ENCODE results near the gene DSCAM. TPM values are rescaled to one million over a fixed set of nuclear protein-coding genes. Genes with fewer than 3 reads are reported as not detected.

DSCAM gene
- total and polyA plus RNA-seq, 2 experiments from 2014 or later = 0.07 TPM; not detected in 1

DNA sequence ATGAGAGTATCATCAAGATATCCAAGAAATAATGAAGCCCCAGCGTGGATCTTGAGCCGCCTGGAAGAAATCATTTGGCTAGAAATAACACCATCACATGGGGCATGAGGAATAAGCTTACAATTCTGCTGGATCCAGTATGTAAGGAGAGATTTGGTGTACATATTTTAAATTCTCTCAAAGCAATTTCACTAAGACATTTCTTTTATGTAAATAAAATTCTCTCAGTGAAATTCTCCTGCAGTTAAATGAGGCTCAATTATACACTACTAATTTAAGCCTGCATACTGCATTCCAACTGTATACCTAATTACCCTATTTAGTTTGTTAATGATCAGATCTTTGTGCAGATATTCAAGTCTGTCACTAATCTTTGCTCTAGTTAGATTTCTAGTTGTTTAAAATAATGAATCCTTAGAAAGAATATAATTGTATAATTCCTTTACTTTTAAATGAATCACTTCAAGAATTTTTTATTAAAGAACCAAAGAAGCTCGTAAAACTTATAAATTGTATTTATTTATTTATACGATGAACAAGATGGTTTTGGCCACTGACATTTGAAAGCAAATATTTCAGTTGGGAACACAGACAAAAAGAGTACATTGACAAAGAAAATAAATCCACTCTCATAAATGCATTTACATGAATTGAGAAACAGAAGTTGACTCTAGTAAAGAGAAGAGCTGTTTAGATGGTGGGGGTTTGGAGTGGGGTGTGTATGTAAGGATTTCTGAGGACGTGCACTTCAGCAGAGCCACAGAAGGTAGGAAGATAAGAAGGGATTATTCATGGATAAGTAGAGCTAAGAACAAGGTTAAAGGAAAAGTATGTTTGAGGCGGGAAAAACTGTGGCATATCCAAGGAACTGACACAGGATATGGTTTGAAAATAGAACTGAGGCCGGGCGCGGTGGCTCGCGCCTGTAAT, 466.8 kb downstream of the DSCAM start:
- Histone ChIP-seq H3K27ac (ENCODE audit: low read depth) (no peak overlapping the region), H3K79me2 (replicated peaks; ENCODE audit: insufficient read depth) (no peaks in the 10 kb centered on the region), H3K27me3 (ENCODE audit: insufficient read depth) (no peaks in the 10 kb centered on the region), H3F3A (replicated peaks; ENCODE audit: low read depth) (no peaks in the 10 kb centered on the region), H3K36me3 (ENCODE audit: insufficient read depth) (no peaks in the 10 kb centered on the region), H4K20me1 (replicated peaks; ENCODE audit: insufficient read depth) (no peaks in the 10 kb centered on the region), H3K4me2 (no peak overlapping the region), H3K4me3 (no peak overlapping the region), H3K4me1 (ENCODE audit: insufficient read depth) (no peaks in the 10 kb centered on the region), H3K9me2 (ENCODE audit: insufficient read depth) (no peaks in the 10 kb centered on the region), H2AFZ (no peak overlapping the region)
- Mint-ChIP-seq H3K36me3 (ENCODE audit: low read depth) (peaks cover 13% of the 10 kb centered on the region; the same call in 2 of the 3 replicates), H3K27ac (no peak overlapping the region), H3K9me3 (peaks cover 77% of the 10 kb centered on the region), H3K4me3 (no peak overlapping the region), H3K4me1 (no peaks in the 10 kb centered on the region; the same call in 2 of the 3 replicates), H3K27me3 (ENCODE audit: insufficient read depth, low read depth, poor library complexity) (no peaks in the 10 kb centered on the region)
- DNase-seq (ENCODE audit: low spot score) = no peak
- TF ChIP-seq, protein P1, sequence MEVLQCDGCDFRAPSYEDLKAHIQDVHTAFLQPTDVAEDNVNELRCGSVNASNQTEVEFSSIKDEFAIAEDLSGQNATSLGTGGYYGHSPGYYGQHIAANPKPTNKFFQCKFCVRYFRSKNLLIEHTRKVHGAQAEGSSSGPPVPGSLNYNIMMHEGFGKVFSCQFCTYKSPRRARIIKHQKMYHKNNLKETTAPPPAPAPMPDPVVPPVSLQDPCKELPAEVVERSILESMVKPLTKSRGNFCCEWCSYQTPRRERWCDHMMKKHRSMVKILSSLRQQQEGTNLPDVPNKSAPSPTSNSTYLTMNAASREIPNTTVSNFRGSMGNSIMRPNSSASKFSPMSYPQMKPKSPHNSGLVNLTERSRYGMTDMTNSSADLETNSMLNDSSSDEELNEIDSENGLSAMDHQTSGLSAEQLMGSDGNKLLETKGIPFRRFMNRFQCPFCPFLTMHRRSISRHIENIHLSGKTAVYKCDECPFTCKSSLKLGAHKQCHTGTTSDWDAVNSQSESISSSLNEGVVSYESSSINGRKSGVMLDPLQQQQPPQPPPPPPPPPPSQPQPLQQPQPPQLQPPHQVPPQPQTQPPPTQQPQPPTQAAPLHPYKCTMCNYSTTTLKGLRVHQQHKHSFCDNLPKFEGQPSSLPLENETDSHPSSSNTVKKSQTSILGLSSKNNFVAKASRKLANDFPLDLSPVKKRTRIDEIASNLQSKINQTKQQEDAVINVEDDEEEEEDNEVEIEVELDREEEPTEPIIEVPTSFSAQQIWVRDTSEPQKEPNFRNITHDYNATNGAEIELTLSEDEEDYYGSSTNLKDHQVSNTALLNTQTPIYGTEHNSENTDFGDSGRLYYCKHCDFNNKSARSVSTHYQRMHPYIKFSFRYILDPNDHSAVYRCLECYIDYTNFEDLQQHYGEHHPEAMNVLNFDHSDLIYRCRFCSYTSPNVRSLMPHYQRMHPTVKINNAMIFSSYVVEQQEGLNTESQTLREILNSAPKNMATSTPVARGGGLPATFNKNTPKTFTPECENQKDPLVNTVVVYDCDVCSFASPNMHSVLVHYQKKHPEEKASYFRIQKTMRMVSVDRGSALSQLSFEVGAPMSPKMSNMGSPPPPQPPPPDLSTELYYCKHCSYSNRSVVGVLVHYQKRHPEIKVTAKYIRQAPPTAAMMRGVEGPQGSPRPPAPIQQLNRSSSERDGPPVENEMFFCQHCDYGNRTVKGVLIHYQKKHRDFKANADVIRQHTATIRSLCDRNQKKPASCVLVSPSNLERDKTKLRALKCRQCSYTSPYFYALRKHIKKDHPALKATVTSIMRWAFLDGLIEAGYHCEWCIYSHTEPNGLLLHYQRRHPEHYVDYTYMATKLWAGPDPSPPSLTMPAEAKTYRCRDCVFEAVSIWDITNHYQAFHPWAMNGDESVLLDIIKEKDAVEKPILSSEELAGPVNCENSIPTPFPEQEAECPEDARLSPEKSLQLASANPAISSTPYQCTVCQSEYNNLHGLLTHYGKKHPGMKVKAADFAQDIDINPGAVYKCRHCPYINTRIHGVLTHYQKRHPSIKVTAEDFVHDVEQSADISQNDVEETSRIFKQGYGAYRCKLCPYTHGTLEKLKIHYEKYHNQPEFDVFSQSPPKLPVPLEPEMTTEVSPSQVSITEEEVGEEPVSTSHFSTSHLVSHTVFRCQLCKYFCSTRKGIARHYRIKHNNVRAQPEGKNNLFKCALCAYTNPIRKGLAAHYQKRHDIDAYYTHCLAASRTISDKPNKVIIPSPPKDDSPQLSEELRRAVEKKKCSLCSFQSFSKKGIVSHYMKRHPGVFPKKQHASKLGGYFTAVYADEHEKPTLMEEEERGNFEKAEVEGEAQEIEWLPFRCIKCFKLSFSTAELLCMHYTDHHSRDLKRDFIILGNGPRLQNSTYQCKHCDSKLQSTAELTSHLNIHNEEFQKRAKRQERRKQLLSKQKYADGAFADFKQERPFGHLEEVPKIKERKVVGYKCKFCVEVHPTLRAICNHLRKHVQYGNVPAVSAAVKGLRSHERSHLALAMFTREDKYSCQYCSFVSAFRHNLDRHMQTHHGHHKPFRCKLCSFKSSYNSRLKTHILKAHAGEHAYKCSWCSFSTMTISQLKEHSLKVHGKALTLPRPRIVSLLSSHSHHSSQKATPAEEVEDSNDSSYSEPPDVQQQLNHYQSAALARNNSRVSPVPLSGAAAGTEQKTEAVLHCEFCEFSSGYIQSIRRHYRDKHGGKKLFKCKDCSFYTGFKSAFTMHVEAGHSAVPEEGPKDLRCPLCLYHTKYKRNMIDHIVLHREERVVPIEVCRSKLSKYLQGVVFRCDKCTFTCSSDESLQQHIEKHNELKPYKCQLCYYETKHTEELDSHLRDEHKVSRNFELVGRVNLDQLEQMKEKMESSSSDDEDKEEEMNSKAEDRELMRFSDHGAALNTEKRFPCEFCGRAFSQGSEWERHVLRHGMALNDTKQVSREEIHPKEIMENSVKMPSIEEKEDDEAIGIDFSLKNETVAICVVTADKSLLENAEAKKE (CRISPR knock-in tag; IDR thresholded peaks at IDR 0.05) = no peak
- TF ChIP-seq, protein P2, sequence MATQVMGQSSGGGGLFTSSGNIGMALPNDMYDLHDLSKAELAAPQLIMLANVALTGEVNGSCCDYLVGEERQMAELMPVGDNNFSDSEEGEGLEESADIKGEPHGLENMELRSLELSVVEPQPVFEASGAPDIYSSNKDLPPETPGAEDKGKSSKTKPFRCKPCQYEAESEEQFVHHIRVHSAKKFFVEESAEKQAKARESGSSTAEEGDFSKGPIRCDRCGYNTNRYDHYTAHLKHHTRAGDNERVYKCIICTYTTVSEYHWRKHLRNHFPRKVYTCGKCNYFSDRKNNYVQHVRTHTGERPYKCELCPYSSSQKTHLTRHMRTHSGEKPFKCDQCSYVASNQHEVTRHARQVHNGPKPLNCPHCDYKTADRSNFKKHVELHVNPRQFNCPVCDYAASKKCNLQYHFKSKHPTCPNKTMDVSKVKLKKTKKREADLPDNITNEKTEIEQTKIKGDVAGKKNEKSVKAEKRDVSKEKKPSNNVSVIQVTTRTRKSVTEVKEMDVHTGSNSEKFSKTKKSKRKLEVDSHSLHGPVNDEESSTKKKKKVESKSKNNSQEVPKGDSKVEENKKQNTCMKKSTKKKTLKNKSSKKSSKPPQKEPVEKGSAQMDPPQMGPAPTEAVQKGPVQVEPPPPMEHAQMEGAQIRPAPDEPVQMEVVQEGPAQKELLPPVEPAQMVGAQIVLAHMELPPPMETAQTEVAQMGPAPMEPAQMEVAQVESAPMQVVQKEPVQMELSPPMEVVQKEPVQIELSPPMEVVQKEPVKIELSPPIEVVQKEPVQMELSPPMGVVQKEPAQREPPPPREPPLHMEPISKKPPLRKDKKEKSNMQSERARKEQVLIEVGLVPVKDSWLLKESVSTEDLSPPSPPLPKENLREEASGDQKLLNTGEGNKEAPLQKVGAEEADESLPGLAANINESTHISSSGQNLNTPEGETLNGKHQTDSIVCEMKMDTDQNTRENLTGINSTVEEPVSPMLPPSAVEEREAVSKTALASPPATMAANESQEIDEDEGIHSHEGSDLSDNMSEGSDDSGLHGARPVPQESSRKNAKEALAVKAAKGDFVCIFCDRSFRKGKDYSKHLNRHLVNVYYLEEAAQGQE (IDR thresholded peaks at IDR 0.05; ENCODE audit: unreplicated experiment) = no peak
- TF ChIP-seq EZH2 (IDR thresholded peaks at IDR 0.05; ENCODE audit: low read depth, unreplicated experiment) (no peak), STAT1 (IDR thresholded peaks at IDR 0.05; ENCODE audit: unreplicated experiment) (no peak), CREB1 (CRISPR knock-in tag; IDR thresholded peaks at IDR 0.05; ENCODE audit: low read depth) (no peak), ZNF114 (CRISPR knock-in tag; IDR thresholded peaks at IDR 0.05) (no peak), ZNF331 (CRISPR knock-in tag; IDR thresholded peaks at IDR 0.05; ENCODE audit: low read depth) (no peak), NANOG (IDR thresholded peaks at IDR 0.05; ENCODE audit: borderline replicate concordance) (no peak), JUNB (IDR thresholded peaks at IDR 0.05; ENCODE audit: unreplicated experiment) (no peak), POLR2AphosphoS5 (IDR thresholded peaks at IDR 0.05; ENCODE audit: low read depth) (no peak), EZH2phosphoT487 (IDR thresholded peaks at IDR 0.05; ENCODE audit: unreplicated experiment) (no peak)
- TF ChIP-seq, protein P3, sequence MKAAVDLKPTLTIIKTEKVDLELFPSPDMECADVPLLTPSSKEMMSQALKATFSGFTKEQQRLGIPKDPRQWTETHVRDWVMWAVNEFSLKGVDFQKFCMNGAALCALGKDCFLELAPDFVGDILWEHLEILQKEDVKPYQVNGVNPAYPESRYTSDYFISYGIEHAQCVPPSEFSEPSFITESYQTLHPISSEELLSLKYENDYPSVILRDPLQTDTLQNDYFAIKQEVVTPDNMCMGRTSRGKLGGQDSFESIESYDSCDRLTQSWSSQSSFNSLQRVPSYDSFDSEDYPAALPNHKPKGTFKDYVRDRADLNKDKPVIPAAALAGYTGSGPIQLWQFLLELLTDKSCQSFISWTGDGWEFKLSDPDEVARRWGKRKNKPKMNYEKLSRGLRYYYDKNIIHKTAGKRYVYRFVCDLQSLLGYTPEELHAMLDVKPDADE (IDR thresholded peaks at IDR 0.05) = no peak
- TF ChIP-seq, protein P4, sequence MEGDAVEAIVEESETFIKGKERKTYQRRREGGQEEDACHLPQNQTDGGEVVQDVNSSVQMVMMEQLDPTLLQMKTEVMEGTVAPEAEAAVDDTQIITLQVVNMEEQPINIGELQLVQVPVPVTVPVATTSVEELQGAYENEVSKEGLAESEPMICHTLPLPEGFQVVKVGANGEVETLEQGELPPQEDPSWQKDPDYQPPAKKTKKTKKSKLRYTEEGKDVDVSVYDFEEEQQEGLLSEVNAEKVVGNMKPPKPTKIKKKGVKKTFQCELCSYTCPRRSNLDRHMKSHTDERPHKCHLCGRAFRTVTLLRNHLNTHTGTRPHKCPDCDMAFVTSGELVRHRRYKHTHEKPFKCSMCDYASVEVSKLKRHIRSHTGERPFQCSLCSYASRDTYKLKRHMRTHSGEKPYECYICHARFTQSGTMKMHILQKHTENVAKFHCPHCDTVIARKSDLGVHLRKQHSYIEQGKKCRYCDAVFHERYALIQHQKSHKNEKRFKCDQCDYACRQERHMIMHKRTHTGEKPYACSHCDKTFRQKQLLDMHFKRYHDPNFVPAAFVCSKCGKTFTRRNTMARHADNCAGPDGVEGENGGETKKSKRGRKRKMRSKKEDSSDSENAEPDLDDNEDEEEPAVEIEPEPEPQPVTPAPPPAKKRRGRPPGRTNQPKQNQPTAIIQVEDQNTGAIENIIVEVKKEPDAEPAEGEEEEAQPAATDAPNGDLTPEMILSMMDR (conservative IDR thresholded peaks at IDR 0.05; ENCODE audit: low read depth in 2 of 2) = no peak
- no peak for ATAC-seq

All from GM23338 (cell line).